ENCODE measurements around the gene BORCS8.

The BORCS8 gene

DNA sequence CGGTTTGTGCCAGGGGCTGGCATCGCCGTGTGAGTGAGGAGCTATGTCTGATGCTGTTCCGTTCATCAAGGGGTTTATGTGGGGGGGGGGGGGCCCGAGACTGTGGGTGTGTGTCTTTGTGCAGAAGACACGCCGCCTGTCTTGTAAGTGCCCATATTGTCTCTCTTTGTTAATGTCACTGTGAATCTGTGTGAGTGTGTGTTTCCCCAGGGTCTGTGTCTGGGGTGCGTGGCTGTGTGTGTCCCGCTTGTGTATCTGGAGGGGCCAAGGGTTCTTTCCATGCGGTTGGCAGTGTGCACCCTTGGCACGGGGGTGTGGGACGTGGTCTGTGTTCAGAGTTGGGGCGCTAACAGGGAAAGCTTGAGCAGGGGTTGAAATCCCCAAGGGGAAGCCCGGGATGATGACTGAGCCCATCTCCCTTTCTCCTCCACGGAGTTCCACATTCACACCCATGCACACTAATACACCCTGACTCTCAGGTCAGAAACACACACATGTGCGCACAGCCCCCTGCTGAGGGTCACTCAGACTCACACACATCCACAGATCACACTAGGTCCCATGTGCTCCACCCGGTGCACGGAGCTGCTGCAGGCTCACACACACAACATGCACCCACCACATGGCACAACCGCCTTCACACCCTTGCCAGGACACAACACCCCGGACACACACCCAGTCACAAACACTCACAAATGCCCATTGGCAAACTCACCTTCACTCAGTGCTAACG is 21.6 kb upstream of the BORCS8 start:
- DNase-seq (ENCODE audit: low read depth), result no peak

DNA sequence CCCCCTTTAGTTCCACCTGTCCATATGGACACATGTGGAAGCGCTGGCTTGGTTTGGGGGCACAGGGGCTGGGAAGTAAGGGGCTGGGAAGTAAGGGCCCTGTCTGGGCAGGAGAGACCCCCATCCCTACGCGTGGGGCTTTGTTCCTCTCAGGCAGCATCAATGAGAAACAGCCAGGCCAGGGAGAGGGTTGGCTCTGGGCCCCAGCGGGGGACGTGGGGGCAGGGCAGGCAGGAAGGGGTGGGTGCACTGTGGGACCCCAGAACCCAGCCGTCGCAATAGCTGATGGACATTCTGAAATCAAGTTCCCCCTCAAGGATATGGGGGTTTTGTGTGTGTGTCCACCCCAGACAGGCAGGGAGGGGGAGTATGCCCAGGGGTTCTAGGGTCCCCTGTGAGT is 21.0 kb upstream of the BORCS8 start:
- DNase-seq (ENCODE audit: low read depth), result no peak

DNA sequence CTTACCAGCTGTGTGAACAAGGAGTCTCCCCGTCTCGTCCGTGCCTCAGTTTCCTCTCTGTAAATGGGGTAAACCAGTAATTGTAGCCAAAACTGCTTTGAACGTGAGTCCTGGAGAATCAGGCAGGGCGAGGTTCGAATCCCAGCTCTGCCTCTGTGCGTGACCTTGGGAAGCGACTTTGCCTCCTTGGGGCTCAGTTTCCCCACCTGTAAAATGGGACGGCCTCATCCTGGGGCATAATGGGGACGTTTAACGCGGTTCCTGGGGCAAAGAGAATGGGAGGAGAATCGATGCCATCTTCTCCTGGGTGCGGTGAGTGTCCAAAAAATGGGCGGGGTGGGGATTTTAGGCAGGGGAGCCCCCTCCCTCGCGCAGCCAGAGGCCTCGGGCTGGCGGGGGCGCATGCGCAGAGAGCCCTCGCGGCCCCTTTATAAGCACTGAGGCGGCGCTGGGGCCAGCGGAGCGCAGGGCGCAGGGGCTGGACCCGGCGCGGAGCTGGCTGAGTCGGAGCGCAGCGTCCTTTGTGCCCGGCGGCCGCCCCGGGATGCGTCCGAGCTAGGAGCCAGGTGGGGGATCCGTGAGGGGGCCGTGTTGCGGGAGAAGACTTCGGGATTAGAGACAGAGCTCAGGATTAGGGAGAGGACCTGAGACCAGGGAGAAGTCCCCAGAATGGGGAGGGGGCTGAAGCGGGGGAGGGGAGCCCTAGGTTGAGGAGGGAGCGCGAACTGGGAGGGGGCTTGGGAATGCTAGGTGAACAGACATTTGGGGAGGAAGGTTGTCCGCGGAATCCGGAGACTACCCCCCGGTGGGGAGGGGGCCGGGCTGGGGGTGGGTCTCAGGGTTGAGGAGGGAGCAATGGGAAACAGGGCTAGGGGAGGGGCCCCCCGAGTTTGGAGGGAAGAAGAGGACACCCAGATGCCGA is 19.8 kb upstream of the BORCS8 start, which contains the start of gene NCAN:
NCAN (plus strand) TSS at position 460 of the 922 bp plus-strand sequence. CDS start 4,996 bp downstream, outside the sequence.
- DNase-seq (ENCODE audit: low read depth), result no peak

DNA sequence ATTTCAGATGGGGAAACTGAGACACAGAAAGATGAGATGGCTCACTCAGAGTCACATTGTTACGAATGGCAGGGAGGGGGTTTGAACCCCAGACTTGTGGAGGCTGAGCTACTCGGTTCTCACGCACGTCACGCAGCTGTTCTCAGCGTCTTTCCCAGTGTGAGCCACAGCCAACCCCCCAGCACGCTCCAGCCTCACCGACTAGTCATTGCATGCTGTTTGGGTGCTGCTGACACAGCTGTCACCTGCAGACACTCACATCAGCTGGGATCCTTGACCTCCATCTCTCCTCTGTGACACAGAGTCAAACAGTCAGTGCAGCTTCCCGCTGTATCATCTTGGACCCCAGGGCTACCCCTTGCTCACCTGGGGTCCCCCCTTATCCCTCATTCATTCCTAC is 17.4 kb upstream of the BORCS8 start:
- DNase-seq (ENCODE audit: low read depth), result no peak

- DNase-seq (ENCODE audit: low read depth), result no peak
These were observed 16.0 kb upstream of the BORCS8 start for GRCh38 chr19:19207637-19208572.

DNA sequence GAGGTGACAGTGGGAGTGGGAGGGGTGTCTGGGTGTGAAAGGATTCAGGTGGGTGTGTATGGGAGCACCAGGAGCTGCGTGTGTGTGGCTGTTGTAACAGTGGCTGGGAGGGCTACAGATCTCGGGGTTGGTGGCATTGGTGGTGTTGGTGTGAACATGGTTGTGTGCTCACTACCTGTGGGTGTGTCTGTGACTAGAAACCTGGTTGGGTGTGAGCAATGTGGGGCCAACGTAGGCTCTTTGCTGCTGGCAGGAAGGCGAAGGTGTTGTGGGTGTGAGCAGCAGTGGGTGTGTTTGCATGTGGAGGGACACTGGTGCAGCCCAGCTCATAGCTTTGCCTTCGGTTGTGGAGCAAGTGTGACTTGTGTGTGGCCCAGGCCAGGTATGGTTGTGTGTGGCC is 15.0 kb upstream of the BORCS8 start:
- DNase-seq (ENCODE audit: low read depth), result no peak

- no peak for DNase-seq (ENCODE audit: low read depth)
These were observed 13.8 kb upstream of the BORCS8 start for GRCh38 chr19:19205416-19206410.

- DNase-seq (ENCODE audit: low read depth), result no peak
These were observed 12.2 kb upstream of the BORCS8 start for GRCh38 chr19:19204181-19204580.

DNA sequence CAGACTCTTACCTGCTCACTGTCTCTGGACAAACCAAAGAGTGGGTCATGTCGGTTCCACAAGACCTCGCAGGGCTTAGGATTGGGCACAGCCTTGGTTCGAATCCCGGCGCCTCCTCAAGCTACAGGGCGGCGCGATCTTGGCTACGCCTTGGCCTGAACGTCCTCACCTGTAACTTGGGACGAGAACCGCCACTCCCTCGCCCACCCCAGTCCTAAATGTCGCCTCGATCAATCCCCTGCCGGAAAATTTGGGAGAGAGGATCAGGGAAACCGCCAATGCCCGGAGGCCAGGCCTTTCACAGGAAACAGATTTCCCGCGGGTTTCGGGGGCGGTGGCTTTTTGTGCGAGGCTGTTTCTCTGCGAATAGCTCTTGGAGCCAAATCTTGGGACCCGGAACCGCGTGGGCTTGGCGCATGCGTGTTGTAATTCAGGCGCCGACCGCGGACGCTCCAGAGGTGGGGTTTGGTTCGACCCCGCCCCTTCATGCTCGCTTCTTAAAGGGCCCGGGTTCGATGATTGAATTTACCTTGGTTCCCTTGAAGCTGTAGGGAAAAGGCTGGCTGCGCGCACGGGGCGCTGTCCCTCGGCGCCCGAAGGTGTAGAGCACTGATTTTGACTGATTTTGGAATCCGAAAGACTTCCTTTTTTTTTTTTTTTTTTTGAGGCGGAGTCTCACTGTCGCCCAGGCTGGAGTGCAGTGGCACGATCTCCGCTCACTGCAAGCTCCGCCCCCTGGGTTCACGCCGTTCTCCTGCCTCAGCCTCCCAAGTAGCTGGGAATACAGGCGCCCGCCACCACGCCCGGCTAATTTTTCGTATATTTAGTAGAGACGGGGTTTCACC is 11.3 kb upstream of the BORCS8 start, which contains the start of gene NR2C2AP:
NR2C2AP (minus strand) TSS at position 403 of the 845 bp plus-strand sequence; CDS start at position 49, 354 bp downstream.
- DNase-seq (ENCODE audit: low read depth), result peak; percentile 85

- DNase-seq (ENCODE audit: low read depth), result no peak
These were observed 10.7 kb upstream of the BORCS8 start for GRCh38 chr19:19202707-19203011.

DNA sequence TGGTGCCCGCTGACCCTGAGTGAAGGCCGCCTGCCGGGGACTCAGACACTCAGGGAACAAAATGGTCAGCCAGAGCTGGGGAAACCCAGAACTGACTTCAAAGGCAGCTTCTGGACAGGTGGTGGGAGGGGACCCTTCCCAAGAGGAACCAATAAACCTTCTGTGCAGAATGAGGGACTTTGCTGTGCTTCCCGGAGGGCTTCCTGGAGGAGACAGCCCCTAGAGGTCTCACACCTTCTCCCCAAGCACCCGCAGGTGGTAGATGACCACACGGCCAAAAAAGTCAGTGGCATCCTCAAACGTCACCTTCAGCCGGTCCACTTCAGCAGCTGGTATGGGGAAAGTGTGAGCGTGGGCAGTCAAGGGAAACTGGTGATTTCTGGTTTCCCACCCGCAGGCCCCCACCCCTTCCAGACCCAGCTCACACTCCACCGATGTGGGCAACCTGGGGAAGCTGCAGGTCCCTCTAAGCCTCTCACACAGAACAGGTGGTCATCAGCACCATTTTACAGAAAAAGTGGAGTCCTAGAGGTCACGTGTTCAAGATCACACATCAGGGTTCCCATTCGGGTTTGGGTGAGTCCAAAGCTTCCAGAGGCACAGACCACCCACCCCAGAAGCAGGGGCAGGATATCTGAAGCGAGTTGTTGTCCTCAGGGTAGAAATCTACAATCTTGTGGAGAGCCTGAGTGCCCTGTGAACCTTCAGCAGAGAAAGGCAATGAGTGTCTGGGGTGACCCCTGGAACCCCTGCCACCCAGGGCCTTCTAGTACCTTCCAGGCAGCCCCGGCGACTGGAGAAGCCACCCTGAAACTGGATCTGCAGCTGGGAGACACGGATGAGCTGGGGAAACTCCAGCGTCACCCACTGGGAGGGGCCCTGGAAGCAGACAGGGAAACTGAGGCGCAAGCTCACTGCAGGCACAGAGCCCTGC is 10.0 kb upstream of the BORCS8 start:
- DNase-seq (ENCODE audit: low read depth), result no peak

- DNase-seq (ENCODE audit: low read depth), result no peak
These were observed 2.0 kb upstream of the BORCS8 start for GRCh38 chr19:19193926-19194325.

DNA sequence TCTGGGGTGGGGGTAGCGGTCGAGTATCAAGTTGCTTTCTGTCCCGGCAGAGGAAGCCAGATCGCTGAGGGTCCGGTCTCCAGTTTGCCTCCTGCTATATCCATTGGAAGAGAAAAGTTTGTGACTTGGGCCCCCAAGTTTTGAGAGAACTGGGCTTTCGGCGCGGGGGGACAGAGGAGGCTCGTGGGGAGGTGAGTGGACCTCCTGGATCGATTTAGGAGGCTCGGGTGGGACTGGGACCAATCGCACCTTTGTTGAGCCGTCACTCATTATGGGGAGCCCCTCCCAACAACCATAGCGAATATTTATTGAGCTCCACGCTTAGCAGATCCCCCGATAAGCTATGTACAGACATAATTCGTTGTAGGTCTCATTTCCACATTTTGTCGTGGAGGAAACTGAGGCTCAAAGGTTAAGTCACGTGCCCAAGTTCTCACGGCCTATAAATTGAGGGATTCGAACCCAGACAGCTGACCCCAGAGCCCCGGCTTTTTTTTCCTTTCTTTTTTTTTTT is 1.0 kb upstream of the BORCS8 start:
- no peak for DNase-seq (ENCODE audit: low read depth)

DNA sequence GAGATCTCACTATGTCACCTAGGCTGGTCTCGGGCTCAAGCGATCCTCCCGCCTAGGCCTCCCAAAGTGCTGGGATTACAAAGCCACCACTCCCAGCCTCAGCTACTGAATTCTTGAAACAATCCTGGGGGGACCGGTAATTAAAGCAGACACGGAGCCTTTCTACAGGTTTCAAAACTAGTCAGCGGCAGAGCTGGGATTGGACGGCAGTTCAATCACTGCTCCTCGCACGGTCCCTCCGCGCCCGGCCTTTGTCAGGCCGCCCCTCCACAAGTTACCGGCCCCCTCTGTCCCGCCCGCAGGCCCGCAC is 229 bp downstream of the BORCS8 start:
- DNase-seq (ENCODE audit: low read depth), result no peak

GRCh38 chr19:19186742-19187141 is 5.2 kb downstream of the BORCS8 start:
- DNase-seq (ENCODE audit: low read depth), result no peak

GRCh38 chr19:19185853-19186740 is 5.9 kb downstream of the BORCS8 start:
- DNase-seq (ENCODE audit: low read depth), result peak; percentile 53

DNA sequence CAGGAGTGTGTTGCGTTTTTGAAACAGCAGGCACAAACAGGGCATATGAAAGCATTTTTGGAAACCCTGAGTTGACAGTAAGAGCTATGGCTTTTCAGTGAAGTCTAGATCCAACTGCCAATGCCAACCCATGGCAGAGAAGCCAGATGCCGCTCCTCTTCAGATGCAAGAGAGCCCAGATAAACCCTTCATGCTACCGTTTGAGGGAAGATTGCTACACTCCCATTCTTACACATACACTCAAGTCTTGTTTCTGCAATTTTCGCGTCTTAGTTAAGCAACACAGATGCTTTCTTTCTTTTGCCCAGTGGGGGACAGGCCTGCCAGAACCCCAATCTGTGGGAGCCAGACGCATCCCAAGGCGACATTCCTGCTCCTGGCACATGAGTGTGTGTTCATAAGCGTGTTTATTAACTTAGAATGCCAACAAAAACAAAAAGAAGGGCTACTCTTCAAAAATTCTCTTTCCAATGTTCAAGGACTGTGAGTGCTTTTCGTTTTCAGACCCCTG is 10.4 kb downstream of the BORCS8 start:
- DNase-seq (ENCODE audit: low read depth), result no peak
